Natural killer cell (primary cell): ENCODE measurements around the gene ASCC3. TPM values are rescaled to one million over a fixed set of nuclear protein-coding genes. Genes with fewer than 3 reads are reported as not detected.

ENCODE experiments used
- ATAC-seq, 3 donors: fragments of 150-1000 bp in 2 of 3; fragments of 200-7000 bp in 1 of 3; cut with Tn5 transposase; 1 replicate in 1 of 3; 2 replicates in 2 of 3; pipeline ENCODE4 v1.10.0; 2021; ENCODE audit warnings: mild to moderate bottlenecking in 2 of 3, moderate library complexity in 2 of 3
- DNase-seq, 2 donors: peaks; one replicate each; pipeline versions ENCODE4 v3.0.0 to v3.0.0-alpha.2; 2013 to 2021; ENCODE audit warnings: mixed read lengths in 1 of 2
- H3K27ac ChIP-seq: one replicate; pipeline ENCODE4 v1.5.1; 2013; ENCODE audit warnings: mild to moderate bottlenecking, low read length
- H3K27me3 ChIP-seq: one replicate; pipeline ENCODE4 v1.6.1; 2013; ENCODE audit warnings: low read length; ENCODE audit not compliant: control insufficient read depth, insufficient read depth
- H3K36me3 ChIP-seq: one replicate; pipeline ENCODE4 v1.6.1; 2013; ENCODE audit warnings: low read length; ENCODE audit not compliant: control insufficient read depth, insufficient read depth
- H3K4me1 ChIP-seq: one replicate; pipeline ENCODE4 v1.6.1; 2013; ENCODE audit warnings: low read length; ENCODE audit not compliant: control insufficient read depth, insufficient read depth
- H3K4me3 ChIP-seq: one replicate; pipeline ENCODE4 v1.5.1; 2013; ENCODE audit warnings: low read length
- H3K9me3 ChIP-seq: one replicate; pipeline ENCODE4 v1.6.1; 2013; ENCODE audit warnings: low read length; ENCODE audit not compliant: control insufficient read depth, insufficient read depth
- H3K27ac Mint-ChIP-seq, 2 donors: one replicate each; pipeline ENCODE4 v1.8.0; 2022; ENCODE audit warnings: mild to moderate bottlenecking in 2 of 2, mixed read lengths in 2 of 2, moderate library complexity in 1 of 2
- H3K27me3 Mint-ChIP-seq, 2 donors: one replicate each; pipeline ENCODE4 v1.8.0; 2022; ENCODE audit warnings: low read depth in 2 of 2, mixed read lengths in 2 of 2
- H3K36me3 Mint-ChIP-seq: one replicate; pipeline ENCODE4 v1.8.0; 2022; ENCODE audit warnings: mixed read lengths
- H3K4me1 Mint-ChIP-seq, 2 donors: one replicate each; pipeline ENCODE4 v1.8.0; 2022; ENCODE audit warnings: mixed read lengths in 2 of 2
- H3K4me3 Mint-ChIP-seq: one replicate; pipeline ENCODE4 v1.8.0; 2022; ENCODE audit warnings: mild to moderate bottlenecking, moderate library complexity, mixed read lengths
- H3K9me3 Mint-ChIP-seq, 2 donors: one replicate each; pipeline ENCODE4 v1.8.0; 2022; ENCODE audit warnings: mixed read lengths in 2 of 2
- WGBS: methylation state at CpG from one replicate; pipeline ENCODE4 v1.1.7; 2013; ENCODE audit warnings: missing lambda C conversion rate; ENCODE audit not compliant: insufficient coverage; 5-methylcytosine and 5-hydroxymethylcytosine counted together
- intact Hi-C: fragments of 100-400 bp; cut with micrococcal nuclease; formaldehyde crosslinking; loops from one replicate; pipeline ENCODE4 v1.14.2; 2022
- total RNA-seq, 4 donors: library from RNA; stranded (reverse); fragments of 120-200 nt in 1 of 4; gene quantifications; one replicate each; pipeline versions ENCODE4 v1.2.3 to v1.2.4, GENCODE V29; 2013 to 2022
- TF ChIP-seq, protein P1 (sequence below): fragments of 200-600 bp; IDR thresholded peaks from one replicate; pipeline ENCODE4 v1.8.0; 2022; ENCODE audit warnings: antibody characterized with exemption

Gene ASCC3
- total RNA-seq, 3 donors from 2014 or later (not counting 1 experiment from before 2014, with no cell fraction given), result 42.3 to 50.0 (median 44.1) TPM

DNA sequence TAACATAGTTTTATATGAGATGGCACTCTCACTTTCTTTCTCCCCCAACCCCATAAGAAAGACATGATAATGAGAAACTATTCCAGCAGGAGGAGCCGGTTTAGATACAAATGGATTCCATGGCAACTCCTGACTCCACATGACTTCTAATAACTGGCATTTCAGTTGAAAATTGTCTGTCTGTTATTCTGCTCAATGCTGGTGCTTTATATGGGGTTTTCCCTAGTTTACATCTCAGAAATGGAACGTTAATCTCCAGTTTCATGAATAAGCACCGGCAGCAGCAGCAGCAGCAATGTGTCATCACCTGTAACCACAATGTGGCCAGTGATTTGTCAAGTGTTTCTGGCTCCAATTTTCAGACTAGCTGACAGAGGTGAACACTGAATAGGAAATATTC lies 408.5 kb downstream of the ASCC3 start:
- 37% methylated on average over 3 of the region's 3 CpGs for WGBS
- H3K4me3 Mint-ChIP-seq, result no peak overlapping the region
- H3K27ac Mint-ChIP-seq, result no peak overlapping the region
- Histone ChIP-seq H3K36me3 (no peaks in the 10 kb centered on the region), H3K27ac (no peak overlapping the region), H3K27me3 (peaks cover 27% of the 10 kb centered on the region), H3K4me3 (no peak overlapping the region), H3K4me1 (no peaks in the 10 kb centered on the region), H3K9me3 (no peaks in the 10 kb centered on the region)
- DNase-seq (no peak), ATAC-seq (no peak)
- no peaks in the 10 kb centered on the region for H3K4me1 Mint-ChIP-seq
- TF ChIP-seq, protein P1, sequence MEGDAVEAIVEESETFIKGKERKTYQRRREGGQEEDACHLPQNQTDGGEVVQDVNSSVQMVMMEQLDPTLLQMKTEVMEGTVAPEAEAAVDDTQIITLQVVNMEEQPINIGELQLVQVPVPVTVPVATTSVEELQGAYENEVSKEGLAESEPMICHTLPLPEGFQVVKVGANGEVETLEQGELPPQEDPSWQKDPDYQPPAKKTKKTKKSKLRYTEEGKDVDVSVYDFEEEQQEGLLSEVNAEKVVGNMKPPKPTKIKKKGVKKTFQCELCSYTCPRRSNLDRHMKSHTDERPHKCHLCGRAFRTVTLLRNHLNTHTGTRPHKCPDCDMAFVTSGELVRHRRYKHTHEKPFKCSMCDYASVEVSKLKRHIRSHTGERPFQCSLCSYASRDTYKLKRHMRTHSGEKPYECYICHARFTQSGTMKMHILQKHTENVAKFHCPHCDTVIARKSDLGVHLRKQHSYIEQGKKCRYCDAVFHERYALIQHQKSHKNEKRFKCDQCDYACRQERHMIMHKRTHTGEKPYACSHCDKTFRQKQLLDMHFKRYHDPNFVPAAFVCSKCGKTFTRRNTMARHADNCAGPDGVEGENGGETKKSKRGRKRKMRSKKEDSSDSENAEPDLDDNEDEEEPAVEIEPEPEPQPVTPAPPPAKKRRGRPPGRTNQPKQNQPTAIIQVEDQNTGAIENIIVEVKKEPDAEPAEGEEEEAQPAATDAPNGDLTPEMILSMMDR, result no peak
- no peaks in the 10 kb centered on the region for H3K9me3 Mint-ChIP-seq
- H3K36me3 Mint-ChIP-seq, result peaks cover 7% of the 10 kb centered on the region
- peaks cover 53 to 57% of the 10 kb centered on the region in 2 donors for H3K27me3 Mint-ChIP-seq
- intact Hi-C loops, result no loop called here

DNA sequence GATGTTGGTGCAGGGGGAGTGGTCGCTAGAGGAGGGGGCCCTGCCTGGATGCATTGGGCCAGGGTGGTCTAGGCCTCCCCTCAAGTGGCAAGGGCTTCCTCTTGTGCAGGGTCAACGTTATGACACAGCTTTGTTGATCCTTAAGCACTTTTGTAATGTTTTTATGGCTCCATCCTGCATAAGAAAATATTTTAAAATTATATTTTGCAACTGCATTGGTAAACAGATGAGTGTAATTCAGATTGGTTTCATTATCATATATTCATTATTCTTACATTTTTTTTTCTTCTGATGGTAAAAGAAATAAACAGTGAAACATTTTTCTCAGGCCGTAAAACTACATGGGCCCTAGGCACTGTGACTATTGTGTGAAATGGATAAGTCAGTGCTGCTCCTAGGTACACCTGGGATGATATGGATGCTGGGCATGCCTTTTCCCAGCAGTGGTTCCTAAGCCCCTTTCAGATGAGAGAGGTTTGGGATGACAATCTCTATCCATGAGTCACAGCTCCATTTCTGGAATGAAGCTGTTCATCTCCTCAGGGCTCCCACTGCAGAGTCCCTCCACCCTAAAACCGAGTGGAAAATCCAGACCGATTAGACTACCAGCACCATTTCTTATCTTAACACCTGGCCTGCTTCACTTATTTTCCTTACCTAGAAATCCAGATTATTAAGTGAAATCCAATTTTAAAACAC lies 410.6 kb downstream of the ASCC3 start:
- H3K27me3 ChIP-seq, result peaks cover 48% of the 10 kb centered on the region
- TF ChIP-seq, protein P1, result no peak
- H3K9me3 ChIP-seq, result peaks cover 11% of the 10 kb centered on the region
- H3K4me1 ChIP-seq, result peaks cover 7% of the 10 kb centered on the region
- intact Hi-C loops, result no loop called here
- 72% methylated on average over 5 of the region's 5 CpGs for WGBS
- H3K27me3 Mint-ChIP-seq, result peaks cover 57 to 67% of the 10 kb centered on the region in 2 donors
- DNase-seq (no peak), ATAC-seq (no peak)
- no peak overlapping the region for H3K4me3 ChIP-seq
- no peaks in the 10 kb centered on the region for H3K36me3 ChIP-seq
- peaks cover 7% of the 10 kb centered on the region for H3K36me3 Mint-ChIP-seq
- no peak overlapping the region for H3K27ac Mint-ChIP-seq
- H3K9me3 Mint-ChIP-seq, result no peaks in the 10 kb centered on the region
- H3K4me1 Mint-ChIP-seq, result peaks cover 0 to 6% of the 10 kb centered on the region in 2 donors
- no peak overlapping the region for H3K4me3 Mint-ChIP-seq
- H3K27ac ChIP-seq, result no peak overlapping the region

DNA sequence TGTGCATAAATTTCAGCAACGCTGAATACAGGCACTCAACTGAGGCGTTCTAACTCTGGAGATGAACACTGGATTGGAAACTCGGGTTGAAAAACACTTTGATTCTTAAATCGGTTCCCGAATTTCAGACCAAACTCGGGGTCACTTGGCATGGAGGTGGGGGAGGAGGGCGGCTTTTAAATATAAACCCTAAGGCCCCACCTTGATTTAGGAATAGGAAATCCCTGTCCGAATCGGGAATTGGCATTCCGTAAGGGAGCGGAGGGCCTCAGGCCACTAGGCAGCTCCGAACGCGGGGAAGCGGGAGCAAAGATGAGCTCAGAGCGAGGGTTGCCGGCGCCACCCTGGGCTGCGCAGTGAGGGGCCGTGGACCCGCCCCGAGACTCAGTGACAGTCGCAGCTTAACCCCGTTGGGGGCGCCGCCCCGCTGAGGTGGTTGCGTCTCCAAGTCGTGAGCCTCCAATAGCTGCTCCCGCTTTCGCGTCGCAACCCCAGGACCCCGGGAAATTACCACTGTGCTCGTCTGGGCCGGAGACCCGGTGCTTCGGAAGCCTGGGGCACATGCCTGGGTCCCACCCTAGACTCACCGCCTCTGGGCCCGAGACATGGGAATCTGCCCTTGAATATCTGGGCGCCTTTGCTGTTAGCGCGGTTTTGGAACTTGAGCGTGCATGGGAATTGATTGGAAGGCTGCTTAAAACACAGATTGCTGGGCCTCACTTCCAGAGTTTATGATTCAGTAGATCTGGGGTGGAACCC lies 411.8 kb downstream of the ASCC3 start:
- H3K9me3 ChIP-seq, result peaks cover 14% of the 10 kb centered on the region
- no peak overlapping the region for H3K27ac Mint-ChIP-seq
- no peak for DNase-seq
- peaks cover 18% of the 10 kb centered on the region for H3K4me1 ChIP-seq
- intact Hi-C loops, result no loop called here
- H3K27me3 Mint-ChIP-seq, result peaks cover 57 to 78% of the 10 kb centered on the region in 2 donors
- H3K4me3 ChIP-seq, result no peak overlapping the region
- no peaks in the 10 kb centered on the region for H3K9me3 Mint-ChIP-seq
- H3K27ac ChIP-seq, result no peak overlapping the region
- no peak overlapping the region for H3K4me3 Mint-ChIP-seq
- TF ChIP-seq, protein P1, result no peak
- no peak for ATAC-seq
- peaks cover 10% of the 10 kb centered on the region in 2 donors for H3K4me1 Mint-ChIP-seq
- H3K27me3 ChIP-seq, result peaks cover 58% of the 10 kb centered on the region
- H3K36me3 ChIP-seq, result no peaks in the 10 kb centered on the region
- WGBS, result 18% methylated on average over 44 of the region's 44 CpGs
- peaks cover 7% of the 10 kb centered on the region for H3K36me3 Mint-ChIP-seq
